HEK293T (cell line): ENCODE data around the gene GJE1.
"Not testable (repeated sequence)": the region's sequence is repeated elsewhere in the genome, so short reads cannot be mapped to it uniquely, and the experiment has no call there.

Experiments
- ARNT ChIP-seq: fragments of 450-650 bp; IDR thresholded peaks from 2 replicates; pipeline ENCODE4 v1.6.1; 2017; ENCODE audit warnings: mild to moderate bottlenecking
- BHLHE40 ChIP-seq: fragments of 450-650 bp; IDR thresholded peaks from 2 replicates; pipeline ENCODE4 v1.6.1; 2016; ENCODE audit warnings: mild to moderate bottlenecking, moderate library complexity, borderline replicate concordance
- FOXA1 ChIP-seq: fragments of 450-650 bp; IDR thresholded peaks from 2 replicates; pipeline ENCODE4 v1.6.1; 2016; ENCODE audit warnings: mild to moderate bottlenecking
- FOXK2 ChIP-seq: fragments of 450-650 bp; IDR thresholded peaks from 2 replicates; pipeline ENCODE4 v1.6.1; 2016; ENCODE audit warnings: mild to moderate bottlenecking
- FOXM1 ChIP-seq: fragments of 450-650 bp; IDR thresholded peaks from 2 replicates; pipeline ENCODE4 v1.6.1; 2017; ENCODE audit warnings: mild to moderate bottlenecking, borderline replicate concordance
- HDGF ChIP-seq: fragments of 450-650 bp; IDR thresholded peaks from 2 replicates; pipeline ENCODE4 v1.6.1; 2017; ENCODE audit warnings: antibody characterized with exemption, borderline replicate concordance
- LEF1 ChIP-seq: fragments of 450-650 bp; IDR thresholded peaks from 2 replicates; pipeline ENCODE4 v1.6.1; 2017; ENCODE audit warnings: mild to moderate bottlenecking, borderline replicate concordance
- SP1 ChIP-seq: fragments of 450-650 bp; IDR thresholded peaks from 2 replicates; pipeline ENCODE4 v1.6.1; 2017
- SUZ12 ChIP-seq: fragments of 450-650 bp; IDR thresholded peaks from 2 replicates; pipeline ENCODE4 v1.6.1; 2016; ENCODE audit warnings: mild to moderate bottlenecking
- ZNF384 ChIP-seq: fragments of 450-650 bp; IDR thresholded peaks from 2 replicates; pipeline ENCODE4 v1.6.1; 2016

DNA sequence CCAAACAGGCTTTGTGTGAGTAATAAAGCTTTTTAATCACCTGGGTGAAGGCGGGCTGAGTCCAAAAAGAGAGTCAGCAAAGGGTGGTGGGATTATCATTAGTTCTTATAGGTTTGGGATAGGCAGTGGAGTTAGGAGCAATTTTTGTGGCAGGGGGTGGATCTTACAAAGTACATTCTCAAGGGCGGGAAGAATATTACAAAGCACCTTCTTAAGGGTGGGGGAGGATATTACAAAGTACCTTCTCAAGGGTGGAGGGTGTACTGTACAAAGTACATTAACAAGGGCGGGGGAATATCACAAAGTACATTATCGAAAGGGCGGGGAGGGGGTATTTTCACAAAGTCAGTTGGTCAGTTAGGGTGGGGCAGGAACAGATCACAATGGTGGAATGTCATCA is 27.9 kb upstream of the GJE1 start:
- not testable (repeated sequence) for TF ChIP-seq FOXK2, FOXM1, BHLHE40, FOXA1, HDGF, SUZ12, LEF1, ZNF384, SP1, ARNT
